HUES48 (cell line): ENCODE results near the gene SLC25A45.

Experiments
- H3K27ac ChIP-seq: one replicate; pipeline ENCODE4 v1.7.0; 2013; ENCODE audit warnings: low read depth, low read length, inconsistent platforms
- H3K27me3 ChIP-seq: 2 replicates; pipeline ENCODE4 v1.6.1; 2013; ENCODE audit warnings: mild to moderate bottlenecking, low read length; ENCODE audit not compliant: control insufficient read depth, insufficient read depth
- H3K36me3 ChIP-seq: 2 replicates; pipeline ENCODE4 v1.6.1; 2013; ENCODE audit warnings: low read length; ENCODE audit not compliant: control insufficient read depth, insufficient read depth
- H3K4me1 ChIP-seq: 2 replicates; pipeline ENCODE4 v1.6.1; 2013; ENCODE audit warnings: mild to moderate bottlenecking, low read length; ENCODE audit not compliant: control insufficient read depth, insufficient read depth
- H3K4me3 ChIP-seq: 2 replicates; pipeline ENCODE4 v1.5.1; 2013; ENCODE audit warnings: mild to moderate bottlenecking, low read depth, low read length
- H3K9ac ChIP-seq: 2 replicates; pipeline ENCODE4 v1.6.1; 2013; ENCODE audit warnings: mild to moderate bottlenecking, low read depth, low read length, moderate library complexity
- H3K9me3 ChIP-seq: 2 replicates; pipeline ENCODE4 v1.6.1; 2013; ENCODE audit warnings: low read length; ENCODE audit not compliant: control insufficient read depth, insufficient read depth

The SLC25A45 gene, protein sequence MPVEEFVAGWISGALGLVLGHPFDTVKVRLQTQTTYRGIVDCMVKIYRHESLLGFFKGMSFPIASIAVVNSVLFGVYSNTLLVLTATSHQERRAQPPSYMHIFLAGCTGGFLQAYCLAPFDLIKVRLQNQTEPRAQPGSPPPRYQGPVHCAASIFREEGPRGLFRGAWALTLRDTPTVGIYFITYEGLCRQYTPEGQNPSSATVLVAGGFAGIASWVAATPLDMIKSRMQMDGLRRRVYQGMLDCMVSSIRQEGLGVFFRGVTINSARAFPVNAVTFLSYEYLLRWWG

DNA sequence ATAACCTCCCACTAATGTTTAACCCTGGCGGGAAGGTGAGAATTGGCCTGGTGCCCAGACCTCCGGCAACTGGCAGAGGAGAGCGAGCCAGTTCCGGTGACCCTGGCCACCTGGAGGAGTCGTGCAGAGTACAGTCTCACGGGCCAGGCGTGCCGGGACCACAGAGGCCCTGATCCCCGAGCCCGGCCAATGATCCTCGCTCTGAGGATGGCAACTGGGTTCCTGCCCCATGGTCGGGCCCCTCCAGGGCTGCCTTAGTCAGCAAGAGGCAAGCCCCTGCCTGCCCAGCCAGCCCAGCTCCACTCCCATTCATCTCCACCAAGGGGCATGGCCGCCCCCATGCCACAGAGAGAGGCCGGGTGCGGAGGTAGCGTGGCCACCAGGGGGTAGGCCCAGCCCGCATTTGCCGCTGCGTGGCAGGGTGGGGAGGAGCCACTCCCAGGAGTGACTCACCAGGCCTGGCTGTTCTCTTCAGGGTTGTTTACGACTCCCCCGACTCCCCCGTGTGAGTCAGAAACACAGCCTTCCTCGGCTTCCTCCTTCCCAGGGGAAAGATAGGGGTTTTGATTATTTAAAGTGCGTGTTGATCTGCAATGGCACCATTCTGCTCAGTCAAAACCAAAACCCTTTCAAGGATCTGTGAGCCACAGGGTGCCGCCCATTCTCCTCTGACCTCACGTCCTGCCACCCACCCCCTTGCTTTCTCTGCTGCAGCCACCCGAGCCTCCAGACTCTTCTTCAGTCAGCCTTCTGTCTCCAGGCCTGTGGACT lies at the start of gene SLC25A45:
TSS of gene SLC25A45 (minus strand) at position 614 of the 771 bp plus-strand sequence. CDS start 695 bp downstream, outside the sequence.
- Histone ChIP-seq H3K27me3 (no peaks in the 10 kb centered on the region), H3K36me3 (no peaks in the 10 kb centered on the region), H3K27ac (peak within 1 kb of the TSS; percentile 94), H3K9me3 (no peaks in the 10 kb centered on the region), H3K4me1 (peaks cover 15% of the 10 kb centered on the region), H3K9ac (peak within 1 kb of the TSS; percentile 17; the same call in 1 of the 2 replicates), H3K4me3 (no peak within 1 kb of the TSS)

- H3K27me3 ChIP-seq: no peaks in the 10 kb centered on the region
- H3K4me1 ChIP-seq: peaks cover 38% of the 10 kb centered on the region
- H3K4me3 ChIP-seq: no peak overlapping the region
- H3K27ac ChIP-seq: no peak overlapping the region
- no peak overlapping the region for H3K9ac ChIP-seq
- 0 out of 2 replicates have a peak, but pooled peaks cover 2% of the 10 kb centered on the region for H3K36me3 ChIP-seq
- no peaks in the 10 kb centered on the region for H3K9me3 ChIP-seq
Measured at GRCh38 chr11:65431451-65432099, 49.1 kb upstream of the SLC25A45 start.

GRCh38 chr11:65430406-65431217 lies 48.2 kb upstream of the SLC25A45 start:
- Histone ChIP-seq H3K9ac (no peak overlapping the region), H3K27ac (peak overlapping the region; percentile 19), H3K4me3 (no peak overlapping the region), H3K27me3 (no peaks in the 10 kb centered on the region), H3K9me3 (no peaks in the 10 kb centered on the region), H3K4me1 (peaks cover 47% of the 10 kb centered on the region), H3K36me3 (no peaks in the 10 kb centered on the region)

DNA sequence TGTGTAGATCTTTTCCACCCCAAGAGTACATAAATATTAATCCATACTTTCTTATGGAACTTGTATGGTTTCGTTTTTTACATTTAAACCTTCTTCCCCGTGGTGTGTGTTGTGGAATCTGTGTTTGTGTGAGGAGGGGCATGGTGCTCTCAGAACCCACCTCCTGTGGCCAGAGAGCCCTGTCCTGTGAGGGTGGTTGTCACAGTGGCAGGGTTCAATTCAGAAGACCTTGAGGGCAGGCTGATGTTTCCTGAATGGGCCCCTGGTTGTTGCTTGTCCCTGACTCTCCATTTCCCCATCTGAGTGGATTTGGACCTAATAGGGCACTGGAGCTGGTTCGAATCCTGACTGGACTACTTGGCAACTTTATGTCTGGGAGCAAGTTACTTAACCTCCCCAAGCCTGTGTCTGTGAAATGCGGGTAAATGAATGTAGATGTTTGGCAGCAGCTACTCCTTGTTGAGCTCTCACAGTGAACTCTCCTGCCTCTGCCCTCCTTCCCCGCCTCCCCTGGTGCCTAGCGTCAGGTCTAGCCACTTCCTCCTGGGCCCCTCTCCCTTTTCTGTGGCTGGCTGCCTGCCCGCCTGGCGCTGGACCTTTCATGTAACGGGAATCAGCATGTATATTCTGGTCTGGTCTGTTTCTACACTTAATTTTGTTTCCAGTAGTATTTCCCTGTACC lies 47.4 kb upstream of the SLC25A45 start:
- Histone ChIP-seq H3K36me3 (no peaks in the 10 kb centered on the region), H3K9ac (no peak overlapping the region), H3K9me3 (no peaks in the 10 kb centered on the region), H3K27ac (peak overlapping the region; percentile 32), H3K27me3 (no peaks in the 10 kb centered on the region), H3K4me1 (peaks cover 55% of the 10 kb centered on the region), H3K4me3 (no peak overlapping the region)

DNA sequence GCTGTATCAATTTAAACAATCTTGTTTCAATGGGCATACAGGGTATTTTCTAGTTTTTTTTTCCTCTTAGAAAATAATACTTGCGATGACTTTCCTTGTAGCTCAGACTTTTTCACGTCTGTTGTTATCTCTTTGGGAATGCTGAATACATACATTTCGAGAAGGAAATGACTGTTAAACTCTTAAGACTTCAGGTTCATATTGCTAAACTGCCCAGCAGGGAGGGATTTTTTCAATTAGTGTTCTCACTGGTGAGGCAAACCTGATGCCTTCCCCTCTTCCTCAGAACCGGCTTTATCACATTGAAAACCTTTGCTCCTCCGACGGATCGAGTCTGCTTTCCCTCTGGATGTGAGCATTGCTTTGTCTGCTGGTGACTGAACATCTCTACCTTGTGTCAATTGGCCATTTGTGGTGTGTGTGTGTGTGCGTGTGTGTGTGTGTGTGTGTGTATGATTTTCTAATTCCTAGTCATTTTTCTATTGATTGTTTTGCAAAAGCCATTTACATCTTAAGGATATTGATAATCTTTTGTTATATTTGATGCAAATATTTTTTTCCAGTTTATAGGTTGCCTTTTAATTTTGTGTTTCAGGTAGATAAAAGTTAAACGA lies 46.7 kb upstream of the SLC25A45 start:
- Histone ChIP-seq H3K4me1 (peaks cover 62% of the 10 kb centered on the region), H3K36me3 (no peaks in the 10 kb centered on the region), H3K27ac (no peak overlapping the region), H3K9me3 (no peaks in the 10 kb centered on the region), H3K9ac (no peak overlapping the region), H3K27me3 (no peaks in the 10 kb centered on the region), H3K4me3 (no peak overlapping the region)

GRCh38 chr11:65428578-65429067 lies 46.2 kb upstream of the SLC25A45 start:
- H3K36me3 ChIP-seq: no peaks in the 10 kb centered on the region
- no peak overlapping the region for H3K4me3 ChIP-seq
- no peaks in the 10 kb centered on the region for H3K27me3 ChIP-seq
- H3K4me1 ChIP-seq: peaks cover 67% of the 10 kb centered on the region
- no peak overlapping the region for H3K9ac ChIP-seq
- H3K27ac ChIP-seq: no peak overlapping the region
- H3K9me3 ChIP-seq: no peaks in the 10 kb centered on the region

DNA sequence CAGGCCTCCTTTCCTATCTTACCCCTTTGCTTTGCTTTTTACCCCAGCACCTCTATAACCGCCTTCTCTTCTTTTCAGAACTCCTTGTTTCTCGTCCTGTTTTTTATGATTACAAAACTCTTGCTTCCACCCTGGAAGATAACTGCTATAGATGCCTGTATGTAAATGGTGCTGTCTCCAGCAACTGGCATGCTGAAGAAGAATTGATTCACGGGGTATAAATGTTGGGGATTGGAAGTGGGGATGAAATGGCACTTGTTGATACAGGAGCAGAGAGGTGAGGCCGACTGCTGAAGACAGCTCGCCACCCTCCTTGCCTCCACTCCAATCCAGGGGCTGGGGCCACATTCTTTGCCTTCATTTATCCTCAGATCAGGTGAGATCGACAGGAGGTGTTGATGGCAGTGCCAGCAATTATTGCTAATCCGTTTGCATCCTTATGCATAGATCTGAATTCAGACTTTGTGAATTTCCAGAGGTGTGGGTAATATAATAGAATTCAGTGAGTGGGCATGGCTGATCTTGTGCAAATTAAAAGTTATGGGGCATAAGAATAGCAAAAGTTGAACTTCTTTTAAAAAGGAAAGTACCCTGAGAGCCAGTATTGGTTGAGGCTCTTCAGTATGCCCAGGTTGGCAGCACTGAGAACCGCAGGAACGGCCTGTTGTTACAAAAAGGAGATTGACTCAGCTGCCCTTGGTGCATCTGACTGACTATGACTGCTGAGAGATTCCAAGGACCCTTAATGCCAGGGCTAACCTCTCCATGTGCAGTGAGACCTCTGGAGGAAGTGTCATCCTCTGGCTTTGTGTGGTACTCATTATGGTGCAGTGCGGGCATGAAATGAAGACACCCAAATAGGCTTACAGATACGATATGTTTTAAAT lies 45.5 kb upstream of the SLC25A45 start:
- peaks cover 74% of the 10 kb centered on the region for H3K4me1 ChIP-seq
- H3K27me3 ChIP-seq: no peaks in the 10 kb centered on the region
- H3K4me3 ChIP-seq: no peak overlapping the region
- no peaks in the 10 kb centered on the region for H3K9me3 ChIP-seq
- no peak overlapping the region for H3K27ac ChIP-seq
- H3K36me3 ChIP-seq: no peaks in the 10 kb centered on the region
- H3K9ac ChIP-seq: no peak overlapping the region

DNA sequence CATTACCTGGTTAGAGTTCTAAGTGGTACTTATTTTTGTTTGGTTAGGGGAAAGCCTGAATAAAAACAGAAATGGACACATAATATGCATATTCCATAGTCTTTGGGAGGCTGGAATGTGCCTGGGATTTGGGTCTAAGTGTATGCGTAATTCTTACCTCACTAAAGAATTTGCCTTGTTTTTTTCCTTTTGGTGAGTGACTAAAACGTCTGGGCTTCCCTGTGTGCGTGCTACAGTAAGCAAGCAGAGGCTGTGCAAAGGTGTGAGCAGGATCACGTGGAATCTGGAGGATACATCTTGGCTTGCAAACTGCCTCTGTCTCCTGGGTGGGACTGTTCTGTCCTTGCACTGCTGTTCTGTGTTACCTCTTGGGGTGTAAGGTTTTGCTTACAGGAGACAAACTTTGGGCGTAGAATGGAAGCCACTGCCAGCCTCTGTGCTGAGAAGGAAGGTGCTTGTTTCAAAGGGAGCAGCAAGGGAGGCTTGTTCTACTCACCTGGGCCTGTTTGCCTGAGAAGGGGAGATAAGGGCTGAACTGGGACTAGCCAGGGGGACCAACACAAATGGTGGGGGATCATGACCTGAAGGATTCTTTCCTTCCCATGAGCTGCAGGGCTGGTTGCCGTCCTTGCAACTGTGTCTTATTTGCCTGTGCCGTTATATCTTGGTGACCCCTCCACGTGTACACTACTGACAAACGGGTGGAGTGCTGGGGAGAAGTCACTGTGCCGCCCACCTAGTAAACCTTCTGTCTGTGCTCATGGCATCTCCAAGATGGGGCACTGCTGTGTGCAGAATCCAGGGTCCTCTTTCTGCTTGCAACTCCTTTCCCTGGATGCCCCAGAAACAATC lies 44.6 kb upstream of the SLC25A45 start:
- Histone ChIP-seq H3K4me1 (peaks cover 77% of the 10 kb centered on the region), H3K9me3 (no peaks in the 10 kb centered on the region), H3K27me3 (no peaks in the 10 kb centered on the region), H3K27ac (peak overlapping the region; percentile 55), H3K9ac (peak overlapping the region; percentile 22; the same call in 1 of the 2 replicates), H3K36me3 (no peaks in the 10 kb centered on the region), H3K4me3 (peak overlapping the region; percentile 60; the same call in 1 of the 2 replicates)
